HL-60 (cell line): ENCODE results near the gene WNT7A.

Experiments
- DNase-seq, 2 experiments: peaks; one replicate each; pipeline ENCODE4 v3.0.0-alpha.2; 2010 to 2020; ENCODE audit warnings: low read depth in 1 of 2, low spot score in 1 of 2
- H3K27ac ChIP-seq: fragments of 250-450 bp; sonication (Bioruptor Pico); replicated peaks from 2 replicates; pipeline ENCODE4 v1.5.1; 2020; ENCODE audit warnings: mild to moderate bottlenecking, moderate library complexity
- H3K27me3 ChIP-seq: fragments of 250-450 bp; sonication (Bioruptor Pico); 2 replicates; pipeline ENCODE4 v1.5.1; 2021; ENCODE audit warnings: mild to moderate bottlenecking, moderate library complexity; ENCODE audit not compliant: insufficient read depth, poor library complexity, severe bottlenecking
- H3K4me3 ChIP-seq: replicated peaks from 2 replicates; pipeline ENCODE4 v1.5.1; 2011; ENCODE audit warnings: mild to moderate bottlenecking, control low read depth, low read length; ENCODE audit not compliant: insufficient read depth
- CTCF ChIP-seq: IDR thresholded peaks from one replicate; pipeline ENCODE4 v1.5.1; 2011; ENCODE audit warnings: low read length, control low read depth, inconsistent platforms; ENCODE audit not compliant: insufficient read depth
- GABPA ChIP-seq: IDR thresholded peaks from 2 replicates; pipeline ENCODE4 v1.6.1; 2012; ENCODE audit warnings: low read depth
- POLR2AphosphoS5 ChIP-seq: IDR thresholded peaks from 2 replicates; pipeline ENCODE4 v1.6.1; 2012; ENCODE audit warnings: low read depth
- REST ChIP-seq: IDR thresholded peaks from 2 replicates; pipeline ENCODE4 v1.6.1; 2012; ENCODE audit warnings: low read depth; ENCODE audit not compliant: insufficient replicate concordance
- SPI1 ChIP-seq: IDR thresholded peaks from 2 replicates; pipeline ENCODE4 v1.6.1; 2012; ENCODE audit warnings: low read depth, mild to moderate bottlenecking, borderline replicate concordance

Gene WNT7A

DNA sequence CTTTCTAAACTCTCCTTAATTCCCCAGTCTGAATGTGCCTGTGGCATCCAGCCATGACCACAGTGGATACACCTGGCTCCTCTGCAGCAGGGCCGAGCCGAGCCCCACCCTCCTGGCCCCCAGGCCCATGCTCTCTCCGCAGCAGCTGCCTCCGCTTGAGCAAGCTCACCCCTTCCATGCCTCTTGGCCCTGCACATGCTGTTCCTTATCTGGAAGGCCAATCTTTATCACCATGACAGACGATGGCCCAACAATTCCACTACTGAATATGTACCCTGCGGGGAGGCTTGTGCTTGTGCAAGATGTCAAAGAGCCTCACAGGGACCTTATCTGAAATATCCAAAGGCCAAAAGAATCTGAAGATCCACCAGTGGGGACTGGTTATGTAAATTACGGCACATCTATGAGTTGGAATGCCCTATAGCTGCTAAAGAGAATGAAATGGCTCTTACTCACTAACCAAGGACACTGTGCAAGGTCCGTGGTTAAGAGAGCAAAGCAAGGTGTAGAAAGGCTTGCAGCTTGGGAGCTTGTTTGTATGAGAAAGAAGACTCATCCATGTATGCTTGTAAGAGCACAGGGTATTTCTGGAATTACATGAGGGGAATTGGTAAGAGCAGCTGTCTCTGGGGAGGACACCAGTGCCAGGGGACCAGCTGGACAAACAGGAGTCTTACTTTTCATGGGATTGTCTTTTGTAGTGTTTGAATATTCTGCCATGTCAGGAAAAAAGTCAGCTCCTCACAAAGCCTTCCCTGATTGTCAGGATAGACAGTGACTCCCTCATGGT lies 55.2 kb downstream of the WNT7A start:
- Histone ChIP-seq H3K27me3 (no peaks in the 10 kb centered on the region), H3K27ac (no peak overlapping the region), H3K4me3 (no peak overlapping the region)
- no peak for DNase-seq
- no peak for TF ChIP-seq CTCF
- TF ChIP-seq SPI1: no peak
- TF ChIP-seq POLR2AphosphoS5: no peak
- TF ChIP-seq REST: no peak
- no peak for TF ChIP-seq GABPA

DNA sequence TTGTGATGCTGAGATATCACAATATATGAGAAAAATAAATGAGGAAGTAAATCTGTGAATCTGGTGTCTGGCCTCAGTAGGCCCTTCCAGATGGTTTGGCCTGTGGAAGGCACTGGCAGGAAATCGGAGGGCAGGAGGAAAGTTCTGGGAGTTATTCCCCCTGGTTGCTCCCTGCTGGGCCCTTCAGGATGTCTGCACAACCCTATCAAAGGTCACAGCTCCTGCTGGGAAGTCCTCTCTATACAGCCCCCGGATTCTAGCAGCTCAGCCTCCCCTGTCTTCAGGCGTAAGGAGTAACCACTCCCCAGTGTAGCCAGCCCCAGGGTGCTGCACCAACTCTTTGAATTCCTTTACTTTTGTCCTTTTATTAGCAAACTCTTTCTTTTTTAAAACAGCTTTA lies 56.2 kb downstream of the WNT7A start:
- H3K4me3 ChIP-seq: no peak overlapping the region
- TF ChIP-seq CTCF (no peak), GABPA (no peak), REST (no peak), POLR2AphosphoS5 (no peak), SPI1 (no peak)
- H3K27ac ChIP-seq: no peak overlapping the region
- no peaks in the 10 kb centered on the region for H3K27me3 ChIP-seq
- DNase-seq: no peak

- no peak for TF ChIP-seq CTCF
- no peak for TF ChIP-seq REST
- no peak for TF ChIP-seq SPI1
- TF ChIP-seq GABPA: no peak
- TF ChIP-seq POLR2AphosphoS5: no peak
- Histone ChIP-seq H3K4me3 (no peak overlapping the region), H3K27ac (no peak overlapping the region), H3K27me3 (no peaks in the 10 kb centered on the region)
- no peak for DNase-seq
These were observed 56.8 kb downstream of the WNT7A start for GRCh38 chr3:13822871-13823585.
